Duodenal mucosa (tissue), 2 donors: ENCODE results near the gene CCM2L.

ENCODE experiments used
- H3K27ac ChIP-seq: one replicate; pipeline ENCODE4 v1.7.0; 2013; ENCODE audit warnings: low read depth, low read length
- H3K27me3 ChIP-seq, 2 donors: one replicate each; pipeline ENCODE4 v1.7.0; 2013; ENCODE audit warnings: low read length in 2 of 2, control low read depth in 1 of 2; ENCODE audit not compliant: insufficient read depth in 2 of 2, control insufficient read depth in 1 of 2
- H3K36me3 ChIP-seq, 2 donors: one replicate each; pipeline ENCODE4 v1.7.0; 2013; ENCODE audit warnings: low read length in 2 of 2, control low read depth in 1 of 2; ENCODE audit not compliant: insufficient read depth in 2 of 2, control insufficient read depth in 1 of 2
- H3K4me1 ChIP-seq, 2 donors: one replicate each; pipeline ENCODE4 v1.7.0; 2013; ENCODE audit warnings: low read length in 2 of 2, control low read depth in 1 of 2; ENCODE audit not compliant: insufficient read depth in 2 of 2, control insufficient read depth in 1 of 2
- H3K4me3 ChIP-seq, 2 donors: one replicate each; pipeline ENCODE4 v1.7.0; 2013; ENCODE audit warnings: low read length in 2 of 2, low read depth in 1 of 2
- H3K9ac ChIP-seq, 2 donors: one replicate each; pipeline ENCODE4 v1.7.0; 2013; ENCODE audit warnings: low read length in 2 of 2, low read depth in 1 of 2
- H3K9me3 ChIP-seq, 2 donors: one replicate each; pipeline ENCODE4 v1.7.0; 2013; ENCODE audit warnings: low read length in 2 of 2, control low read depth in 1 of 2; ENCODE audit not compliant: control insufficient read depth in 1 of 2

CCM2L gene

DNA sequence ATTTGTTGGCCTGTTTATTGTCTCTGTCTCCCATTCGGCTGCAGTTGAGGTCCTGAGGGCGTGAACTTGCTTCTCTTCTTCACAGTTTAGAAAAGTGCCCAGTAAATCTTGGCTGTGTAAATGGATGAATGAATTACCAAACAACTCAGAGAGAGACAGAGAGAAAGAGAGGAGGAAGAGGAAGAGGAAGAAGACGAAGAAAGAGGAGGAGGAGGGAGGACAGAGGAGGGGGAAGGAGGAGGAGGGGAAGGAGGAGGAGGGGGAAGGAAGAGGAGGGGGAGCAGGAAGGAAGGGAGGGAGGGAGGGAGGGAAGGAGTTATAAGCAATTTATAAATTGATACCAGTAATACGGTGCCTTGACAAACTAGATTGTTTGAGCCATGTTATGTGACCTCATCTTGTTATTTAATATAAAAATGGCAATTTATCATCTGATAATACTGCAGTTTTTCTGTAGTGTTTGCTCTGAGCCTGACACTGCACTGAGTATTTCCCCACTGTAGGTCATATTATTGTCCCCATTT lies 60.5 kb downstream of the CCM2L start:
- H3K27ac ChIP-seq, result no peak overlapping the region
- H3K4me3 ChIP-seq, result no peak overlapping the region
- H3K4me1 ChIP-seq, result peaks cover 0 to 3% of the 10 kb centered on the region in 2 donors
- H3K36me3 ChIP-seq, result no peaks in the 10 kb centered on the region
- no peak overlapping the region for H3K9ac ChIP-seq
- peaks cover 0 to 5% of the 10 kb centered on the region in 2 donors for H3K27me3 ChIP-seq
- H3K9me3 ChIP-seq, result no peaks in the 10 kb centered on the region

- H3K27ac ChIP-seq, result no peak overlapping the region
- no peak overlapping the region for H3K4me3 ChIP-seq
- H3K36me3 ChIP-seq, result no peaks in the 10 kb centered on the region
- no peaks in the 10 kb centered on the region for H3K9me3 ChIP-seq
- peaks cover 0 to 5% of the 10 kb centered on the region in 2 donors for H3K27me3 ChIP-seq
- H3K9ac ChIP-seq, result no peak overlapping the region
- H3K4me1 ChIP-seq, result peaks cover 0 to 3% of the 10 kb centered on the region in 2 donors
These were observed 61.3 kb downstream of the CCM2L start for GRCh38 chr20:32071395-32072167.

DNA sequence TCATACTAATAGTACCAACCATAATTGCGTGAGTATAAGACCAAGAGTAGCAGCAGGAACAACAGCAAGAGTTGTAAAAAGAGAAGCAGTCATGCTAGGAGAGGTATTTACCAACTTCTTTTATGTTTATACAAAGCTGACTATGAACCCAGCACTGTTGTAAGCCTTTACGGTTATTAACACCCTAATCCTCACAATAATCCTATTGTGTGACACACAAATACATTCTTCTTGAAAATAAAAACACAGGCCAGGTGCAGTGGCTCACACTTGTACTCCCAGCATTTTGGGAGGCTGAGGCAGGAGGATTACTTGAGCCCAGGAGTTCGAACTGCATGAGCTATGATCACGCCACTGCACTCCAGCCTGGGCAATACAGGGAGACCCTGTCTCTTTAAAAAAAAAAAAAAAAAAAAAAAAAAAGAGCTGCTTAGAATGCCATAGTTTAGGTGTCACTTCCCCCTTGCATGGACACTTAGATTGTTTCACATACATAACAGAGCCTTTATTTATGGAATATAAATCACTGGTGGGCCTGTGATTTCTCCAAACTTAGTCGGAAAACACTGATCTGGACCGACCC lies 62.0 kb downstream of the CCM2L start:
- H3K9me3 ChIP-seq, result no peaks in the 10 kb centered on the region
- no peak overlapping the region for H3K9ac ChIP-seq
- no peak overlapping the region for H3K4me3 ChIP-seq
- H3K27ac ChIP-seq, result peak overlapping the region; percentile 25
- no peaks in the 10 kb centered on the region for H3K36me3 ChIP-seq
- peaks cover 0 to 5% of the 10 kb centered on the region in 2 donors for H3K27me3 ChIP-seq
- peaks cover 0 to 3% of the 10 kb centered on the region in 2 donors for H3K4me1 ChIP-seq

DNA sequence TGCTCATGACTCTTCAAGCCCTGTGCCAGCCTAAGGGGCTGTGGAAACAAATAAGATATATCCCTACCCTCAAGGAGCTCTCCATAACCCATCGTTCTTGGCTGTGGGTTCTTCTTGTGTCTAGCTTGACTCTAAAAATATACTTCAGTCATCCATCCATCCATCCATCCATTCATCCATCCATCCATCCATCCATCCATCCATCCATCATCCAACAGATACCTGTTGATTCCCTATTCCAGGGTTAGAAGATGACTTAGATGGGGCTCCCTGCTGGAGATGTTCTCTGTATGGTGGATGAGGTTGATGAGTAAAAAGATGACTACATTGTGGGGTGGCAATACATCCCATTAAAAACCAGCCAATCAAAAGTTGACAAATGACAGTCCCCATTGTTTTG lies 65.3 kb downstream of the CCM2L start:
- Histone ChIP-seq H3K27me3 (no peaks in the 10 kb centered on the region), H3K4me1 (peaks cover 0 to 3% of the 10 kb centered on the region in 2 donors), H3K36me3 (no peaks in the 10 kb centered on the region), H3K27ac (no peak overlapping the region), H3K9me3 (no peaks in the 10 kb centered on the region), H3K4me3 (no peak overlapping the region), H3K9ac (no peak overlapping the region)

DNA sequence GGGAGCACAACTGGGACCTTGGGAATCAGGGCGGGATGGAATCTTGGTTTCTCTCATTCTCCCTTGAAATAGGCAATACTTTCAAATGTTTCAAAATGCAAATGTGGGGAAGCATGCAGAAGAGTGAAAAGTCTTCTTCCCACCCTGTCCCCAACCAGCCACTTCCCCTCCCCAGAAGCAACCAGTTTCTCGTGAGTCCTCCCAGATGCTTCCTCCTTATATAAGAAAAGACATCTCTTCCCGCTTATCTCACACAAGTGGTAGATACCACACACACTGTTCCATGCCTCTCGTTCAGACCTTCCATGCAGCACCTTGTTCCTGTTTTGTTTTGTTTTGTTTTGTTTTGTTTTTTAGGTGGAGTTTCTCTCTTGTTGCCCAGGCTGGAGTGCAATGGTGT lies 67.0 kb downstream of the CCM2L start:
- no peaks in the 10 kb centered on the region for H3K4me1 ChIP-seq
- H3K9me3 ChIP-seq, result no peaks in the 10 kb centered on the region
- H3K27ac ChIP-seq, result no peak overlapping the region

DNA sequence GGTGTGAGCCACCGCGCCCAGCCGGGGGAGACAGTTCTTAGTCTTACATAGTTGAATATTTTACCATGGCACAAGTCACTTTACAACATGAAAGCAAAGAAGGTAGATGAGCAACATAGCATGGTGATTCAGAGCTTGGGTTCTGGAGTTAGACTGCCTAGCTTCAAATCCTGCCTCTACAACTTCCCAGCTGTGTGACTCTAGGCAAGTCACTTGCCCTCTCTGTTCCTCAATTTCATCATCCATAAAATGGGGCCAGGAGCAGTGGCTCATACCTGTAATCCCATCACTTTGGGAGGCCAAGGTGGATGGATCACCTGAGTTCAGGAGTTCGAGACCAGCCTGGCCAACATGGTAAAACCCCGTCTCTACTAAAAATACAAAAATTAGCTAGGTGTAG lies 68.1 kb downstream of the CCM2L start:
- H3K27ac ChIP-seq, result no peak overlapping the region
- H3K9ac ChIP-seq, result no peak overlapping the region
- no peaks in the 10 kb centered on the region for H3K9me3 ChIP-seq
- no peaks in the 10 kb centered on the region for H3K4me1 ChIP-seq
- no peaks in the 10 kb centered on the region for H3K36me3 ChIP-seq
- H3K4me3 ChIP-seq, result no peak overlapping the region
- H3K27me3 ChIP-seq, result peaks cover 0 to 5% of the 10 kb centered on the region in 2 donors

More for the DNA sequence above, 67.0 kb downstream of the CCM2L start:
- H3K27me3 ChIP-seq, result peaks cover 0 to 5% of the 10 kb centered on the region in 2 donors
- H3K4me3 ChIP-seq, result no peak overlapping the region
- no peak overlapping the region for H3K9ac ChIP-seq
- H3K36me3 ChIP-seq, result no peaks in the 10 kb centered on the region

DNA sequence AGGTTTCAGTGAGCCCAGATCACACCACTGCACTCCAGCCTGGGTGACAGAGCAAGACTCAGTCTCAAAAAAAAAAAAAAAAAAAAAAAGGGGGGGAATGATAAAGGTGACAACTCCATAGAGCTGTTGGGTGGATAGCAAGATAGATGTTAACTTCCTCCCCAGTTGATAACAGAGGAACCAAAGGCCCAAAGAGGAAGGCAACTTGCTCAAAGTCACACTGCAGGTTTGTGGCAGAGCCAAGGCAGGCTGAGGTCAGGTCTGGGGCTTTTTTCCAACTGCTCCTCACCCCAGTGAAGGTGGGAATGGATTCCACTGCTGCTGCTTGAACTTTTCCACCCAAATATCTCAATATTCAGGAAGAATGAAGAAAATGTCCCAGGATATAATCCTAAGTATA lies 68.6 kb downstream of the CCM2L start:
- no peak overlapping the region for H3K27ac ChIP-seq
- H3K4me3 ChIP-seq, result no peak overlapping the region
- no peaks in the 10 kb centered on the region for H3K9me3 ChIP-seq
- H3K36me3 ChIP-seq, result no peaks in the 10 kb centered on the region
- H3K27me3 ChIP-seq, result peaks cover 0 to 5% of the 10 kb centered on the region in 2 donors
- no peaks in the 10 kb centered on the region for H3K4me1 ChIP-seq
- H3K9ac ChIP-seq, result no peak overlapping the region

GRCh38 chr20:32079655-32080109 lies 69.4 kb downstream of the CCM2L start:
- no peak overlapping the region for H3K4me3 ChIP-seq
- H3K9ac ChIP-seq, result no peak overlapping the region
- H3K27ac ChIP-seq, result no peak overlapping the region
- H3K9me3 ChIP-seq, result no peaks in the 10 kb centered on the region
- peaks cover 0 to 5% of the 10 kb centered on the region in 2 donors for H3K27me3 ChIP-seq
- H3K36me3 ChIP-seq, result no peaks in the 10 kb centered on the region
- H3K4me1 ChIP-seq, result no peaks in the 10 kb centered on the region

GRCh38 chr20:32080783-32081182 lies 70.5 kb downstream of the CCM2L start:
- no peaks in the 10 kb centered on the region for H3K4me1 ChIP-seq
- H3K27me3 ChIP-seq, result peaks cover 0 to 5% of the 10 kb centered on the region in 2 donors
- H3K4me3 ChIP-seq, result no peak overlapping the region
- no peaks in the 10 kb centered on the region for H3K36me3 ChIP-seq
- H3K9ac ChIP-seq, result no peak overlapping the region
- H3K9me3 ChIP-seq, result no peaks in the 10 kb centered on the region
- H3K27ac ChIP-seq, result no peak overlapping the region
